HepG2 (cell line): Measurements from ENCODE around the gene KLF11. TPM values are rescaled to one million over a fixed set of nuclear protein-coding genes. Genes with fewer than 3 reads are reported as not detected.

ENCODE experiments used
- ATAC-seq: fragments of 200-7000 bp; cut with Tn5 transposase; 3 replicates; pipeline ENCODE4 v1.9.1; 2020; ENCODE audit warnings: mild to moderate bottlenecking, moderate library complexity
- BruUV-seq: library from RNA; stranded (reverse); fragments of 400-500 nt; replicated peaks from 2 replicates; lab custom pipeline; 2021; lab: Mats Ljungman, UMichigan
- CTCF ChIA-PET: fragments of 300-600 bp; formaldehyde crosslinking; extraction: SDS; loops from one replicate; lab custom pipeline; 2021; ENCODE audit warnings: low total read pairs, inconsistent platforms, low intra/inter-chr PET ratio; lab: Yijun Ruan, JAX
- POLR2A ChIA-PET: fragments of 350-600 bp; sonication (Branson Sonifier 250); formaldehyde crosslinking; loops from one replicate; lab custom pipeline; 2020; ENCODE audit warnings: antibody characterized with exemption, inconsistent platforms; lab: Yijun Ruan, JAX
- DNase-seq: peaks from one replicate; pipeline ENCODE4 v3.0.0-alpha.2; 2015; ENCODE audit warnings: low spot score
- FAIRE-seq: peaks from 3 replicates; lab custom pipeline; 2011; peaks lifted over from hg19 to GRCh38; lab: Jason Lieb, UNC
- H2AFZ ChIP-seq: one replicate; pipeline ENCODE4 v1.6.1; 2011; ENCODE audit warnings: low read length, inconsistent platforms
- H3K27ac ChIP-seq: fragments of 300-600 bp; 3 replicates; pipeline ENCODE4 v1.8.0; 2011; ENCODE audit warnings: mixed run types, mild to moderate bottlenecking, mixed read lengths, low read length, inconsistent platforms; ENCODE audit not compliant: insufficient read depth; ENCODE audit errors: extremely low read length
- H3K27me3 ChIP-seq, 2 experiments: fragments of 200-600 bp in 1 of 2; 2 replicates in 1 of 2; 3 replicates in 1 of 2; pipeline versions ENCODE4 v1.6.0 to v1.8.0; 2011; ENCODE audit warnings: low read length in 2 of 2, mild to moderate bottlenecking in 2 of 2, moderate library complexity in 2 of 2, inconsistent platforms in 1 of 2; ENCODE audit not compliant: insufficient read depth in 2 of 2, control insufficient read depth in 1 of 2
- H3K36me3 ChIP-seq, 2 experiments: fragments of 200-600 bp in 1 of 2; replicated peaks in 1 of 2; 2 replicates in 1 of 2; 3 replicates in 1 of 2; pipeline versions ENCODE4 v1.5.1 to v1.8.0; 2011; ENCODE audit warnings: low read length in 2 of 2, inconsistent platforms in 1 of 2; ENCODE audit not compliant: insufficient read depth in 2 of 2, control insufficient read depth in 1 of 2
- H3K4me1 ChIP-seq: 2 replicates; pipeline ENCODE4 v1.5.1; 2012; ENCODE audit warnings: low read length, inconsistent platforms; ENCODE audit not compliant: insufficient read depth
- H3K4me2 ChIP-seq: 2 replicates; pipeline ENCODE4 v1.6.0; 2011; ENCODE audit warnings: low read depth, low read length, inconsistent platforms
- H3K4me3 ChIP-seq, 3 experiments: fragments of 200-600 bp in 1 of 3; sonication (generic), shearing (Covaris generic) in 1 of 3; replicated peaks in 1 of 3; 2 replicates each; pipeline ENCODE4 v1.5.1; 2011 to 2016; ENCODE audit warnings: low read length in 3 of 3, inconsistent platforms in 2 of 3, low read depth in 2 of 3, mild to moderate bottlenecking in 2 of 3, control low read depth in 1 of 3, mixed read lengths in 1 of 3; ENCODE audit not compliant: insufficient read depth in 1 of 3
- H3K79me2 ChIP-seq: one replicate; pipeline ENCODE4 v1.6.1; 2011; ENCODE audit warnings: low read length, inconsistent platforms; ENCODE audit not compliant: insufficient read depth
- H3K9ac ChIP-seq: 2 replicates; pipeline ENCODE4 v1.6.0; 2011; ENCODE audit warnings: mild to moderate bottlenecking, low read depth, low read length, inconsistent platforms; ENCODE audit not compliant: insufficient read depth
- H3K9me3 ChIP-seq: 2 replicates; pipeline ENCODE4 v1.5.1; 2012; ENCODE audit warnings: mild to moderate bottlenecking, low read length
- H4K20me1 ChIP-seq: 2 replicates; pipeline ENCODE4 v1.6.0; 2011; ENCODE audit warnings: inconsistent platforms, mild to moderate bottlenecking, low read length, moderate library complexity; ENCODE audit not compliant: insufficient read depth
- JDP2 ChIP-seq: sonication (generic); formaldehyde crosslinking; IDR thresholded peaks from 2 replicates; pipeline ENCODE4 v1.8.1; 2022; ENCODE audit warnings: missing genetic modification reagents, borderline replicate concordance
- NFE2L2 ChIP-seq: fragments of 150-350 bp; IDR thresholded peaks from 2 replicates; pipeline ENCODE4 v1.6.1; 2014; ENCODE audit warnings: low read length
- U2AF1 ChIP-seq: fragments of 200-400 bp; formaldehyde crosslinking; optimal IDR thresholded peaks from 2 replicates; pipeline ENCODE3; 2017; ENCODE audit warnings: mild to moderate bottlenecking, low read depth, low read length
- U2AF2 ChIP-seq: fragments of 200-400 bp; formaldehyde crosslinking; IDR thresholded peaks from 2 replicates; pipeline ENCODE4 v1.6.1; 2017; ENCODE audit warnings: low read depth, mild to moderate bottlenecking, low read length
- ZNF563 ChIP-seq: sonication (generic); formaldehyde crosslinking; IDR thresholded peaks from 2 replicates; pipeline ENCODE4 v1.8.0; 2022; ENCODE audit warnings: mild to moderate bottlenecking, moderate library complexity, missing genetic modification reagents
- WGBS: methylation state at CpG from one replicate; pipeline ENCODE4 v1.1.6; 2017; ENCODE audit warnings: low lambda C conversion rate; 5-methylcytosine and 5-hydroxymethylcytosine counted together
- in situ Hi-C: cut with HindIII; loops from 2 replicates; pipeline ENCODE4 v1.10.0; 2017; ENCODE audit warnings: low pct_unique_long_range_greater_than_20kb; ENCODE audit not compliant: extremely low pct_ligation_motif_present
- intact Hi-C: fragments of 100-400 bp; cut with micrococcal nuclease; formaldehyde crosslinking; loops from one replicate; pipeline ENCODE4 v1.10.0; 2022; ENCODE audit not compliant: unreplicated experiment
- polyA plus RNA-seq, 8 experiments: library from polyadenylated mRNA; depleted of rRNA in 3 of 8; stranded (reverse) in 7 of 8; unstranded in 1 of 8; fragments of >200 nt; fragmentation: Illumina TruSeq in 4 of 8; extraction: Trizol in 4 of 8; gene quantifications; 2 replicates each; pipeline versions ENCODE4 v1.2.1 to v1.2.3, GENCODE V29; 2011 to 2016; ENCODE audit warnings: low read depth in 4 of 8, missing spikeins in 1 of 8, mixed read lengths in 1 of 8; ENCODE audit not compliant: insufficient read depth in 1 of 8
- total RNA-seq, 5 experiments: library from RNA; depleted of rRNA; stranded (reverse); fragments of >200 nt; fragmentation: Illumina TruSeq; extraction: Trizol; gene quantifications; 2 replicates each; pipeline ENCODE4 v1.2.3, GENCODE V29; 2016; ENCODE audit warnings: low read depth in 1 of 5
- TF ChIP-seq, protein P1 (sequence below): sonication (generic); formaldehyde crosslinking; IDR thresholded peaks from 2 replicates; pipeline ENCODE4 v1.5.1; 2020; ENCODE audit warnings: missing genetic modification reagents, mild to moderate bottlenecking, borderline replicate concordance
- TF ChIP-seq, protein P2 (sequence below): sonication (generic); formaldehyde crosslinking; IDR thresholded peaks from 2 replicates; pipeline ENCODE4 v1.4.0; 2020; ENCODE audit warnings: missing genetic modification reagents
- TF ChIP-seq, protein P3 (sequence below): sonication (generic); formaldehyde crosslinking; IDR thresholded peaks from 2 replicates; pipeline ENCODE4 v1.8.1; 2023; ENCODE audit warnings: mild to moderate bottlenecking, moderate library complexity, missing genetic modification reagents

The KLF11 gene
- total and polyA plus RNA-seq, 2 of the 13 experiments (the other 11 are each of a cell fraction or from before 2014, with no cell fraction given), result 2.5 to 11.8 TPM

DNA sequence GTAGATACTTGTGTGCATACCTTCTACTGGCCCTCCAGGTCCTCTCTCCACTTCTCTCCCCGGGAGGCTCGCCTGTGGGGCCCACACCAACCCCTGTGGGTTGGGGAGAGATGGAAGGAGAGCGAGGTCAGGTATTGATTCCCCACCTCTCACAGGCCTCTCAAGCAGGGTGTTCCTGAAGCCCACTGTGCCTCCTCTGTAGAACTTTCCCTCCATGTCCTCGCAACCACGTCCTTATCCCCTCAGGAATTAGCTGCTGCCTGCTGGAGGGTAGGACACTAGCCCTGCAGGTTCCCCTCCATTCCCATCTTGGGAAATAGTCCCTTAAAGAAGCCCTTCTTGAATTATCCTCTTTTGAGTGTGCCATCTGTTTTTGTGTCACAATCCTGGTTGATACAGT, 38.9 kb upstream of the KLF11 start:
- peaks cover 15% of the 10 kb centered on the region for H3K4me1 ChIP-seq
- no peak overlapping the region for H3K4me2 ChIP-seq
- H2AFZ ChIP-seq, result no peak overlapping the region
- POLR2A ChIA-PET, result no interaction called here
- no peak for ATAC-seq
- no peaks in the 10 kb centered on the region for H3K79me2 ChIP-seq
- intact Hi-C loops, result no loop called here
- in situ Hi-C loops, result no loop called here
- H3K4me3 ChIP-seq, result no peak overlapping the region
- CTCF ChIA-PET, result no interaction called here
- H4K20me1 ChIP-seq, result no peaks in the 10 kb centered on the region; the same call in 1 of the 2 replicates
- peaks cover 0 to 9% of the 10 kb centered on the region in 2 experiments; a peak in 1 of 5 replicates for H3K27me3 ChIP-seq
- no peak overlapping the region for H3K27ac ChIP-seq
- TF ChIP-seq, protein P1, sequence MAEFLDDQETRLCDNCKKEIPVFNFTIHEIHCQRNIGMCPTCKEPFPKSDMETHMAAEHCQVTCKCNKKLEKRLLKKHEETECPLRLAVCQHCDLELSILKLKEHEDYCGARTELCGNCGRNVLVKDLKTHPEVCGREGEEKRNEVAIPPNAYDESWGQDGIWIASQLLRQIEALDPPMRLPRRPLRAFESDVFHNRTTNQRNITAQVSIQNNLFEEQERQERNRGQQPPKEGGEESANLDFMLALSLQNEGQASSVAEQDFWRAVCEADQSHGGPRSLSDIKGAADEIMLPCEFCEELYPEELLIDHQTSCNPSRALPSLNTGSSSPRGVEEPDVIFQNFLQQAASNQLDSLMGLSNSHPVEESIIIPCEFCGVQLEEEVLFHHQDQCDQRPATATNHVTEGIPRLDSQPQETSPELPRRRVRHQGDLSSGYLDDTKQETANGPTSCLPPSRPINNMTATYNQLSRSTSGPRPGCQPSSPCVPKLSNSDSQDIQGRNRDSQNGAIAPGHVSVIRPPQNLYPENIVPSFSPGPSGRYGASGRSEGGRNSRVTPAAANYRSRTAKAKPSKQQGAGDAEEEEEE (CRISPR knock-in tag), result no peak
- TF ChIP-seq, protein P2, sequence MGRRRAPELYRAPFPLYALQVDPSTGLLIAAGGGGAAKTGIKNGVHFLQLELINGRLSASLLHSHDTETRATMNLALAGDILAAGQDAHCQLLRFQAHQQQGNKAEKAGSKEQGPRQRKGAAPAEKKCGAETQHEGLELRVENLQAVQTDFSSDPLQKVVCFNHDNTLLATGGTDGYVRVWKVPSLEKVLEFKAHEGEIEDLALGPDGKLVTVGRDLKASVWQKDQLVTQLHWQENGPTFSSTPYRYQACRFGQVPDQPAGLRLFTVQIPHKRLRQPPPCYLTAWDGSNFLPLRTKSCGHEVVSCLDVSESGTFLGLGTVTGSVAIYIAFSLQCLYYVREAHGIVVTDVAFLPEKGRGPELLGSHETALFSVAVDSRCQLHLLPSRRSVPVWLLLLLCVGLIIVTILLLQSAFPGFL, result no peak
- TF ChIP-seq JDP2 (CRISPR knock-in tag), result no peak
- TF ChIP-seq, protein P3, sequence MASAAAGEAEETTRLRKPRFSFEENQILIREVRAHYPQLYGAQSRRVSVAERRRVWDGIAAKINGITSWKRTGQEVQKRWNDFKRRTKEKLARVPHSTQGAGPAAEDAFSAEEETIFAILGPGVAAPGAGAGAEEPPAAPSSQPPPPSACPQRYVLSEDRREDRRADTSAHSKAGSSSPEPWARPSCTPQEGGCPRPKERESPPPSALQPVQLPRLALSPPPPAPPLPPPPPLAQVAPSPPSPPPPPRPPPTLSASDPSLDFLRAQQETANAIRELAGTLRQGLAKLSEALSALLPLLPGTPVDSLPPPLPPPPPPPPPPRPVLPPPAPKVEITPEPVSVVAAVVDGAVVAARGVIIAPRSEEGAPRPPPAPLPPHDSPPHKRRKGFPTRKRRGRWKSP (CRISPR knock-in tag), result no peak
- TF ChIP-seq U2AF2, result no peak
- no peak for TF ChIP-seq ZNF563 (CRISPR knock-in tag)
- TF ChIP-seq NFE2L2, result no peak
- TF ChIP-seq U2AF1, result no peak
- TF ChIP-seq, all 625 proteins: peak for 0
- Histone ChIP-seq H3K36me3 (peaks cover 4 to 18% of the 10 kb centered on the region in 2 experiments; a peak in 3 of 5 replicates), H3K9ac (no peak overlapping the region), H3K9me3 (no peaks in the 10 kb centered on the region)
- no peak for DNase-seq
- FAIRE-seq, result no peak
- no TSS peak for BruUV-seq
- 87% methylated on average over 5 of the region's 5 CpGs for WGBS
